Astrocyte of the cerebellum (primary cell): Measurements from ENCODE around the gene MEPE.

Source experiments
- DNase-seq: peaks from one replicate; pipeline ENCODE4 v3.0.0-alpha.2; 2011; ENCODE audit warnings: low read depth
- H3K4me3 ChIP-seq: 2 replicates; pipeline ENCODE4 v1.5.1; 2011; ENCODE audit warnings: mild to moderate bottlenecking, low read depth, low read length, moderate library complexity
- in situ Hi-C: cut with HindIII; loops from 2 replicates; pipeline ENCODE4 v1.10.0; 2017; ENCODE audit warnings: low sequenced_read_pairs
- TF ChIP-seq, protein P1 (sequence below): IDR thresholded peaks from 2 replicates; pipeline ENCODE4 v1.5.1; 2012; ENCODE audit warnings: low read length, low read depth, moderate library complexity, mild to moderate bottlenecking; ENCODE audit errors: missing control alignments

The MEPE gene

DNA sequence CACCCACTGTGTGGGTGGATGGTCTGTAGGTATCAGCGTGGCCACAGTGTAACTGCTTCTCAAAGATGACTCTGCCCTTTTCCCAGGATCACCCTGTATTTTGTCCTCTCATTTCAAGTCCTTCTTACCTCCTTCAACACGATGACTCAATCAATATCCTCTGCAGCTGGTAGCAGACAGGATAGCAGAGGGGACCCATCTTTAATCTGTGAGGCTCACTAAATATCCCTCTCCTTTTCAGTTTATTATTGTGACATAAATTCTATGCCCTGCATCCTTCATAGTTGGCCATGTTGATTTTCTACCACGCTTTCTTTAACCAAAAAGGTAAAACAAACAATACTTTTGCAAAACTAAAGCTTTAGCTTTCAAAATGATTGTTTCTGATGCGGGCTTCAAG lies 9.6 kb upstream of the MEPE start:
- no peak overlapping the region for H3K4me3 ChIP-seq
- in situ Hi-C loops, result no loop called here
- DNase-seq, result no peak
- TF ChIP-seq, protein P1, sequence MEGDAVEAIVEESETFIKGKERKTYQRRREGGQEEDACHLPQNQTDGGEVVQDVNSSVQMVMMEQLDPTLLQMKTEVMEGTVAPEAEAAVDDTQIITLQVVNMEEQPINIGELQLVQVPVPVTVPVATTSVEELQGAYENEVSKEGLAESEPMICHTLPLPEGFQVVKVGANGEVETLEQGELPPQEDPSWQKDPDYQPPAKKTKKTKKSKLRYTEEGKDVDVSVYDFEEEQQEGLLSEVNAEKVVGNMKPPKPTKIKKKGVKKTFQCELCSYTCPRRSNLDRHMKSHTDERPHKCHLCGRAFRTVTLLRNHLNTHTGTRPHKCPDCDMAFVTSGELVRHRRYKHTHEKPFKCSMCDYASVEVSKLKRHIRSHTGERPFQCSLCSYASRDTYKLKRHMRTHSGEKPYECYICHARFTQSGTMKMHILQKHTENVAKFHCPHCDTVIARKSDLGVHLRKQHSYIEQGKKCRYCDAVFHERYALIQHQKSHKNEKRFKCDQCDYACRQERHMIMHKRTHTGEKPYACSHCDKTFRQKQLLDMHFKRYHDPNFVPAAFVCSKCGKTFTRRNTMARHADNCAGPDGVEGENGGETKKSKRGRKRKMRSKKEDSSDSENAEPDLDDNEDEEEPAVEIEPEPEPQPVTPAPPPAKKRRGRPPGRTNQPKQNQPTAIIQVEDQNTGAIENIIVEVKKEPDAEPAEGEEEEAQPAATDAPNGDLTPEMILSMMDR, result no peak

DNA sequence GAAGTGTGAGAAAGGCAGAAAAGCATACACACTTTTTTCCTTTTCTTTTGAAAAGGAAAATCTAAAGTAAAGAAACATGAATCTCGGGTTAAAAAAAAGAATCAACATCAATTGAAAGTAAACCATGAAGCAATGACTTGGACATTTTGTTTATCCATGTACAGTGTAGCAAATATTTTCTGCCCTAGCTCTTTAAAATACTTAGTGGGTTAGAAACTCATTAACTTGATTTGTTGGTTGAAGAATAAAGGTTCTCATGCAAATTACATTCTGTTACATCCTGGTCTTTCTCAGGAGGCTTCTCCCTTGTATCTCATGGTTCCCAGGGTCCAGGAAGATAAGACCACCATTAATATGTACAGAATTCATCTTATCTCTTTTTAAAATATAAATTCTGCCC lies 9.0 kb upstream of the MEPE start:
- in situ Hi-C loops, result no loop called here
- no peak overlapping the region for H3K4me3 ChIP-seq

DNA sequence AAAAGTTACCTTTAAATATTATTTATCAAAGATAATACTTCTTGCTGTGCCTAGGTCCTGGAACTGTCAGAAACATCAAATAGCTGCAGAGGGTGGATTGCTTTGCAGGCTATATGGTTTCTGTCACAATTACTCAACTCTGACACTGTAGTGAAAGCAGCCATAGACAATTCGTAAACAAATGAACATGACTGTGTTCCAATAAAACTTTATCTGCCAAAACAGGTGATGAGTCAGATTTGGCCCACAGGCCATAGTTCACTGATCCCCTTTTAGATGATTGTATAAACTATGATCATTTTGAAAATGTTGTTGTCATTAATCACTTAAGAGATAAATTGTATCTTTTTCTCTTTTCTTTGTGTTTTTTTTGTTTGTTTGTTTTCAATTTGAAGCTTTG lies 8.4 kb upstream of the MEPE start:
- in situ Hi-C loops, result no loop called here
- no peak overlapping the region for H3K4me3 ChIP-seq
- no peak for DNase-seq
- TF ChIP-seq, protein P1, result no peak

More for the DNA sequence above, 9.0 kb upstream of the MEPE start:
- TF ChIP-seq, protein P1, result no peak
- no peak for DNase-seq

DNA sequence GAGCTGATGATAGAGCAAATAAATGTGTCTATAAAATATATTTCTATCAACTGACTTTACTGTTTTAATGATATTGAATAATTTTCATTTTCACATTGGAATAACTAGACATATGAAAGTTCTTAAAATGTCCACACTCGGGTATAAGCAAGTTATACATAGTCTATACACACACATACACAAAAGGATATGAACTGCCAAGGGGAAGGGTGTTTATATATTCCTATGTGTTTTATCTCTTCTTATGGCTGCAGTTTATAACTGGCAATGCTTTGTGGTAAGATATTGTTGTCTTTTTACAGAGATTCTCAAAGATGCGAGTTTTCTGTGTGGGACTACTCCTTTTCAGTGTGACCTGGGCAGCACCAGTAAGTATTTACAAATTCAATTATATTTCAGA lies 1.6 kb downstream of the MEPE start:
- DNase-seq, result no peak
- in situ Hi-C loops, result loop anchor here (25.0 kb wide), 1 partner anchor 297 kb away; the partner anchor contains the start of gene SPARCL1
- no peak overlapping the region for H3K4me3 ChIP-seq
- TF ChIP-seq, protein P1, result no peak

DNA sequence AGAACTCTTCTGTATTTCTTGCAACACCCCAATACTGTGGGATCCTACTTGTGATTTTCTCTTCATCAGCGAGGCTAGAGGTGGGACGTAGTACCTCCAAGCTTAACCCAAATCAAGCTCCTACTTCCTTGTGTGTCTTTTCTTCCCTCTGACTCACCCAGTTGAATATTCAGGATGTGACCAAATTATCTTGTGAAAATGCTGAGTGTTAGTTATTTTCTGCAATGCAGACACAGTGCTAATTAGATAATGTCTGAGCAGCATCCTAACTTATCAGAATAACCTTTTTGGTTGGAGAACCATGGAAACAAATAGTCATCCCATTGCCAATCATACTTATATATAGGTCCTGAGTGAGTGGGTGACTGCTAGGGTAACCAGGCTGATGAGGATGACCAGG lies 2.4 kb downstream of the MEPE start:
- DNase-seq, result no peak
- no peak overlapping the region for H3K4me3 ChIP-seq
- in situ Hi-C loops, result loop anchor here (25.0 kb wide), 1 partner anchor 298 kb away; the partner anchor contains the start of gene SPARCL1
- TF ChIP-seq, protein P1, result no peak

DNA sequence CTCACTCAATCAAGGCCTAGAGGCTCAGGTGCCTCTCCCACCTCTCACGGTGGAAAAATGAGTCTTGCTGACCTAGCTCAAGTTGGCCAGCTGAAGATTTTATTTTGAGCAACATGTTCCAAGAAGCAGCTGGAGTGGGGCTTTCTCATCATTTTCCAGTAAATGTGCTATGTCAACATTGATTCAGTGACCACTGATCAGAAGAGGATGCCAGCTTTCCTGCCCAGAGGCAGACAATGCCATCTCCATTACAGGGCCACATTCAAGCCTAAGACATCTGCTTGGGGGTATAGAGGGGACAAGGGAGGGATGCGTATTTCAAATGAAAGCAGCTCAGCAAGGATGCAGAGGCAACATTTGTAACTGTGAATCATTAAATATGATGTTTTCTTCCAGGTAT lies 3.0 kb downstream of the MEPE start:
- H3K4me3 ChIP-seq, result no peak overlapping the region
- no peak for DNase-seq
- in situ Hi-C loops, result loop anchor here (25.0 kb wide), 1 partner anchor 298 kb away; the partner anchor contains the start of gene SPARCL1
- TF ChIP-seq, protein P1, result no peak

DNA sequence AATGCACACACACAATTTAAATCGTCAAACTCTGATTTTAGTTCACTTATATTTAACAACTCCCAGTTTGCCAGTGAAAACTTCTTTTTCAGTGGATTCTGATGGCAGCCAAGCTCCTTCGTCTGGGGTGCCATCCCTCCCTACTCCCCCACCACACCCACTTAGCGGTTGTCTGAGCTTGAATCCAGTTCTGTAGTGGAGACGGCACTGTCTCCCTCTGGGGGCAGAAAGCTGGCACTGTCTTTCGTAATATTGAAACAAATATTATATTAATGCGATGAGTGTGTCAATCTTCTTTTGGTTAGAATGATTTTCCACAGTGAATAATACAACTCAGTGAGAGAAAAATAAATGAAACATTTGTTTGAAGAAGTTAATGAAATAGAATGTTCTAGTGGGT lies 5.4 kb downstream of the MEPE start:
- no peak for DNase-seq
- in situ Hi-C loops, result loop anchor here (25.0 kb wide), 1 partner anchor 301 kb away; the partner anchor contains the start of gene SPARCL1
- TF ChIP-seq, protein P1, result peak; percentile 46
- H3K4me3 ChIP-seq, result no peak overlapping the region
